C4-2B (cell line): ENCODE results near the gene SCUBE1.

ENCODE experiments used
- H3K27ac ChIP-seq: fragments of 450-650 bp; 2 replicates; pipeline ENCODE4 v1.5.1; 2017
- ZFX ChIP-seq: fragments of 450-650 bp; IDR thresholded peaks from 2 replicates; pipeline ENCODE4 v1.6.1; 2017
- TF ChIP-seq, protein P1 (sequence below): fragments of 450-650 bp; conservative IDR thresholded peaks from 2 replicates; pipeline ENCODE4 v1.5.1; 2017; ENCODE audit warnings: mild to moderate bottlenecking

Gene SCUBE1

DNA sequence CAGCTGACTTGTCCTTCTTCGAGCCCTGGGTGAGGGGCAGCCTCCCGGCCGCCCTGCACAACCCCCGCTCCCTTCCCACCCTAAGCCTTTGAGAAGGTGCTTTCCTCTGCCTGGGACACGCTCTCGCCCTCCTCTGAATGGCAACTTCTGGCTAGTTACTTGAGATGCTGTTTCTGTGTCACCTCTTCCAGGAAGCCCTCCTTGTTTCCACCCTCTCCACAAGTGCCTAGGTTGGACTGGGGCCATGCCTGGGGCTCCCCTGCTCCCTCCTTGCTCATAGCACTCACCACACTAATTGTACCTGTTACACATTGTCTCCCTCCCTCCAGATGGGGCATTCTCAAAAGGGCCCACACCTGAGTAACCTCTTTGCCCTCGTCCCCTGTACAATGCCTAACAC lies 72.2 kb downstream of the SCUBE1 start:
- TF ChIP-seq, protein P1, sequence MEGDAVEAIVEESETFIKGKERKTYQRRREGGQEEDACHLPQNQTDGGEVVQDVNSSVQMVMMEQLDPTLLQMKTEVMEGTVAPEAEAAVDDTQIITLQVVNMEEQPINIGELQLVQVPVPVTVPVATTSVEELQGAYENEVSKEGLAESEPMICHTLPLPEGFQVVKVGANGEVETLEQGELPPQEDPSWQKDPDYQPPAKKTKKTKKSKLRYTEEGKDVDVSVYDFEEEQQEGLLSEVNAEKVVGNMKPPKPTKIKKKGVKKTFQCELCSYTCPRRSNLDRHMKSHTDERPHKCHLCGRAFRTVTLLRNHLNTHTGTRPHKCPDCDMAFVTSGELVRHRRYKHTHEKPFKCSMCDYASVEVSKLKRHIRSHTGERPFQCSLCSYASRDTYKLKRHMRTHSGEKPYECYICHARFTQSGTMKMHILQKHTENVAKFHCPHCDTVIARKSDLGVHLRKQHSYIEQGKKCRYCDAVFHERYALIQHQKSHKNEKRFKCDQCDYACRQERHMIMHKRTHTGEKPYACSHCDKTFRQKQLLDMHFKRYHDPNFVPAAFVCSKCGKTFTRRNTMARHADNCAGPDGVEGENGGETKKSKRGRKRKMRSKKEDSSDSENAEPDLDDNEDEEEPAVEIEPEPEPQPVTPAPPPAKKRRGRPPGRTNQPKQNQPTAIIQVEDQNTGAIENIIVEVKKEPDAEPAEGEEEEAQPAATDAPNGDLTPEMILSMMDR: no peak
- TF ChIP-seq ZFX: no peak
- H3K27ac ChIP-seq: no peak overlapping the region

DNA sequence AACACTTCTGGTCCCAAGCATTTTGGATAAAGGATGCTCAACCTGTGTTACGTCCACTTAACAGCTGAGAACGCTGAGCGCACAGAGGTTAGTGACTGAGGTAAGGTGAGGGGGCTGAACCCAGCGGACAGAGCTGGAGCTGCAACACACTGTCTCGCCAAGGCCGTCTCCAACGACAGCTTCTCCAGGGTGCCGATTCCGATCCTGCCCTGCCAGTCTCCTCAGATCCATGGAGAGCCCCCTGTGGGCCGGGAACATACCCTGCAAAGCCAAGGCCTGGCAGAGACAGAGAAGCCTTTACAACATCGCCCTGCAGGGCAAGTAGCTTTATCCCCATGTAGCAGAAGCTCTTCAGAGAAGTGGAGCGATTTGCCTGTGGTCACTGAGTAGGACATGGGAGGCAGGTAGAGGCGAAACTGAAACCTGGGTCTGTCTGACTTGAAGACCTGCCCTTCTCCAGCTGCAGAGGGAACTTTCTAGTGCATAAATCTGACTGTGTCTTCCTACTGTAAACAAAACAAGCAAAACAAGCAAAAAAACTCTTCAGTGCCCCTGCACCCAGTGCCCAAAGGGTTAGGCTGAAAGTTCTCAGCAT lies 72.8 kb downstream of the SCUBE1 start:
- no peak overlapping the region for H3K27ac ChIP-seq
- no peak for TF ChIP-seq ZFX
- TF ChIP-seq, protein P1: no peak

DNA sequence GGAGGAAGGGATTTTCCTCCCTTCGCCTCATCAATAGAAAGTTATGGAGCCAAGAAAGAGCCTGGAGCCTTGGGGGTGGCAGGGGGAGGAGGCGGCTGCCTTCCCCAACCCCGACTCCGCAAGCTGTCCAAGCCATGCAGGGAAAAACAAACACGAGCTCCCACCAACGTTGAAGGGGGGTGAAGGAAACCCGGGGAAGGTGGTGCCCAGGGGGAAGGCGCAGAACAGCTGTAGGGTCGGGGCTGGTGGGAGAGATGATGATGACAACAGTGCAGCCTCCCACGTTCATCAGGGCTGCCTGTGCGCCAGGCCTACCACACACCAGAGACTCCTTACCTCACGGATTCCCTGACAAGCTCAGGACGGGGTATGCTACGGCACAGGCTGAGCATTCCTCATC lies 73.5 kb downstream of the SCUBE1 start:
- TF ChIP-seq, protein P1: no peak
- no peak for TF ChIP-seq ZFX
- no peak overlapping the region for H3K27ac ChIP-seq

DNA sequence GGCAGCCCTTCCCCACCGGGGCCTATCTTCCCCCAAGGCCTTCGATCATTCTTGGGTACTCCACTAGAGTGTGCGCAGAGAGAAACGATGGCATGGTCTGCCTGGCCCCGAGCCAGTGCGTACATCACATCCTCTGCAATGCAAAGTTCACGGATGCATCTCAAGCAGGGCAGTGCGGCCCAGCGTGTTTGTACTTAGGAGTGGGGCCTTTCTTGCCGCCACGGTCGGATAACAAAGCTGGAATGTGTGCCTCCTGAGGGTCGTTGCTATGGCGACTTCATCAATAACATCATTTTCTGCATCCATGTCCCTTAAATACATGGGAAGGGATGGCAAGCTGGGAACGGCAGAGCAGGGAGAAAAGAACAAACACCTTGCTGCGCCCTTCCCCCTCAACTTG lies 73.9 kb downstream of the SCUBE1 start:
- H3K27ac ChIP-seq: no peak overlapping the region
- TF ChIP-seq, protein P1: no peak
- TF ChIP-seq ZFX: no peak

DNA sequence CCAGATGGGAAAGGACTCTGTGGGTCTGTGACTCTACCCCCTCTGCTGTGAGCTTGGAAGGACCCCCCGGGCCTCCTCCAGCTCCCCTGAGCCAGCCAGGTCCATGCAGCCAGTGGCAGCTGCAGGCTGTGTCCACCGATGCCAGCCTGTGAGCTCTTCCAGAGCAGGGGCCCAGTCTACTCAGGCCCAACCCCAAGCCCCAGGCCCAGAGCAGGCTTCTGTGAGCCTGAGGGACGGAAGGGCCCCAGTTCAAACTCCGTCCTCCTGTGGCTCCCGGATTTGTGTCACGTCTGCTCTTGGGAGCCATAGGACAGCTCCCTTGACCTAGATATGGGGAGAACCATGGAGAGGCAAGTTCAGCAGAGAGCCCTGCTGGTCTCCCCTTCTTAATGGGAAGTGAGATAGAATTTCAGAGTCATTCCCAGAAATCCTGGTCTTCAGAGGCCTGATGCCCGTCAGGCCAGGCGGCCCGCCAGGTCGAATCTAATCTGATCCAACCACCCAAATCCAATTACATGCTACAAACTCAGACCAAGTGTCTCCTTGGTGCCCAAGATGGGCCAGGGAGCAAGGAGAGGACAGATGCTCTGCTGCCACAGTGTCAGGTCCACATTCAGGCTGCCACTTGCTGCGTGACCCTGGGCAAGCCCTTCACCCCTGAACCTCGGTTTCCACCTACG lies 75.1 kb downstream of the SCUBE1 start:
- TF ChIP-seq ZFX: no peak
- TF ChIP-seq, protein P1: no peak
- no peak overlapping the region for H3K27ac ChIP-seq

DNA sequence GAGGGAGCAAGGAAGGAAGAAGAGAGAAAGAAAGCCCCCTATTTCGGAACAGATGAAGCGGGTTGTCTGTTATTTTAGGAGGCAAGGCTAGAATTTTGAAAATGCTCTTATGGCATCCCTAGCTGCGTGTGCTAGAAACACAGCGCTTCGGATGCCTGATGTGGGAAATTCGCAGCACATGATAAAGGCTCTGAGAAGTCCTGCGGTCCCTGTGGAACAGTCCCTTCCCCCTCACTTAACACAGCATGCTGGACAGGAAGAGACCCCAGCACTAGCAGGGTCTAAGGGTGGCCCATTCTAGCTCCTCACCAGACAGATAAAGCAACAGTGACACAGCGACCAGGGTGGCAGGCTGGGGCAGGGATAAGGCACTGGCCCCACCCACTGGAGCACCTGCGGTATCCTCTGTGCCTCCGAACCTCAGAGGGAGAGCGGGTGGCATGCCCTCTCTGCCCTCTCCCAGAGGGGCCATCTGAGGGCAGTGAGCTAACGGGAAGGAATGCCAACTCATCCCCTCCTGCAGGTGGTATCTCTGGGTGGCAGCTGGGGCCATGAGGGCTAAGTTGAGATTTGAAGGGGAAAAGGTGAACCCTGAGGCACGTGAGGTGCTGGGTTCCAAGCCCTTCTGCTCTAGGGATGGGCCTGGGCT lies 75.7 kb downstream of the SCUBE1 start:
- TF ChIP-seq, protein P1: no peak
- no peak for TF ChIP-seq ZFX
- H3K27ac ChIP-seq: no peak overlapping the region

DNA sequence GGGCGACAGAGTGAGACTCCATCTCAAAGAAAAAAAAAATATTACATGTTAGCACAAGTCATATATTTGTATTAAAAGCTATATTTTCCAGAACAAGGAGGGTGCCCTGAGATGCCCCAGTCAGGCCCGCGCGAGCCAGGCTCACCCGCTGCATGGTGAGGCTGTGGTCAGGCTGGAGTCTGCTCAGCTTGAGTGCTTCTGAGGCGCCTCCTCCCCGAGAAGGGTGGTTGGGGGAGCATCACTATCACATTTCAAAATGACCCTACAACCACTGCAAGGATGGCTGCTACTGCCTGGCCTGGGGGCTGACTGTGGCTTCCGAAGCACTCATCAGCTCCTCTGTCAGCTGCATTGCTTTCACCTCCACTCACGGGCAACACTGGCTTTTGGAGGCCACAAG lies 77.1 kb downstream of the SCUBE1 start:
- TF ChIP-seq, protein P1: no peak
- TF ChIP-seq ZFX: no peak
- no peak overlapping the region for H3K27ac ChIP-seq
